Measurements from ENCODE around the gene TPST2. TPM values are rescaled to one million over a fixed set of nuclear protein-coding genes. Genes with fewer than 3 reads are reported as not detected.

TPST2 gene
- total RNA-seq, 1 experiment from 2014 or later, result 50.1 TPM

DNA sequence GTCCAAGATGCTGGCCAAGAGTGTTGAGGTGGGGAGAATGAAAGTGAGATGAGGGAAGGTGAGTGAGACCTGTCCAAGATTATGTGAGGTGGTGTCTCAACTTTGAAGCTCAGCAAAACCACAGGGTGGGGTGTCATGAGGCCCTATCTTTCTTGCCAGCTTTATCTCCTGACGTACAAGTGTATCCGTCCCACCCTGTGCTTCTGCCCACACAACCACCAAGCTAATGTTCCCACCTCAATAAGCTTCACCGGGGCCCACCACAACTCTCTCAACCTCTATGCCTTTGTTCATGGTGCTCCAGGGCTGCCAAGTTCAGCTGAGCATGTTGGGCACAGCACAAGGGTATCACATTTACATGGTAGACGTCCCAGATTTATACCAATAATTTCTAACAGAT is 7.1 kb upstream of the TPST2 start:
- H3K4me1 ChIP-seq (ENCODE audit: insufficient read depth, low read length), result peaks cover 3% of the 10 kb centered on the region; the same call in 1 of the 2 replicates
- no peak overlapping the region for H3K18ac ChIP-seq (ENCODE audit: insufficient read length, low read depth, low read length)
- TF ChIP-seq, protein P1, sequence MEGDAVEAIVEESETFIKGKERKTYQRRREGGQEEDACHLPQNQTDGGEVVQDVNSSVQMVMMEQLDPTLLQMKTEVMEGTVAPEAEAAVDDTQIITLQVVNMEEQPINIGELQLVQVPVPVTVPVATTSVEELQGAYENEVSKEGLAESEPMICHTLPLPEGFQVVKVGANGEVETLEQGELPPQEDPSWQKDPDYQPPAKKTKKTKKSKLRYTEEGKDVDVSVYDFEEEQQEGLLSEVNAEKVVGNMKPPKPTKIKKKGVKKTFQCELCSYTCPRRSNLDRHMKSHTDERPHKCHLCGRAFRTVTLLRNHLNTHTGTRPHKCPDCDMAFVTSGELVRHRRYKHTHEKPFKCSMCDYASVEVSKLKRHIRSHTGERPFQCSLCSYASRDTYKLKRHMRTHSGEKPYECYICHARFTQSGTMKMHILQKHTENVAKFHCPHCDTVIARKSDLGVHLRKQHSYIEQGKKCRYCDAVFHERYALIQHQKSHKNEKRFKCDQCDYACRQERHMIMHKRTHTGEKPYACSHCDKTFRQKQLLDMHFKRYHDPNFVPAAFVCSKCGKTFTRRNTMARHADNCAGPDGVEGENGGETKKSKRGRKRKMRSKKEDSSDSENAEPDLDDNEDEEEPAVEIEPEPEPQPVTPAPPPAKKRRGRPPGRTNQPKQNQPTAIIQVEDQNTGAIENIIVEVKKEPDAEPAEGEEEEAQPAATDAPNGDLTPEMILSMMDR (conservative IDR thresholded peaks at IDR 0.05), result no peak
- no peak overlapping the region for H2BK5ac ChIP-seq (ENCODE audit: insufficient read length, low read length)
- no peak overlapping the region for H3K4me2 ChIP-seq (ENCODE audit: insufficient read depth, insufficient read length, low read length)
- no peaks in the 10 kb centered on the region for H3K79me1 ChIP-seq (ENCODE audit: insufficient read depth, low read depth, low read length, poor library complexity, severe bottlenecking)
- H3K23me2 ChIP-seq (ENCODE audit: insufficient read length, low read depth, low read length, poor library complexity, severe bottlenecking), result no peaks in the 10 kb centered on the region
- H3K27ac ChIP-seq (ENCODE audit: insufficient read length, low read depth, low read length), result no peak overlapping the region
- no peak overlapping the region for H3K9ac ChIP-seq (ENCODE audit: extremely low read depth, insufficient read length, low read length)
- no peak overlapping the region for H3T11ph ChIP-seq (ENCODE audit: low read length)
- no peaks in the 10 kb centered on the region; a peak in 1 of 5 replicates for H3K9me3 Mint-ChIP-seq
- DNase-seq, result no peak
- no peak overlapping the region for H2BK20ac ChIP-seq (ENCODE audit: low read depth, low read length, poor library complexity, severe bottlenecking)
- no peaks in the 10 kb centered on the region for H4K20me1 ChIP-seq (ENCODE audit: control insufficient read depth, insufficient read depth, insufficient read length)
- no peak overlapping the region for H3K23ac ChIP-seq (ENCODE audit: insufficient read length, low read depth, low read length)
- H3K4me3 Mint-ChIP-seq, result no peak overlapping the region
- H2BK12ac ChIP-seq (ENCODE audit: insufficient read length, low read depth, low read length), result no peak overlapping the region
- H3K14ac ChIP-seq (ENCODE audit: insufficient read depth, low read length), result no peak overlapping the region
- no peaks in the 10 kb centered on the region for H3K9me3 ChIP-seq (ENCODE audit: control insufficient read depth, low read depth, low read length)
- H2BK120ac ChIP-seq (ENCODE audit: low read depth, low read length, poor library complexity, severe bottlenecking), result no peak overlapping the region
- WGBS (ENCODE audit: extremely low coverage, insufficient read length, low lambda C conversion rate), result no CpG with 5 or more reads among the region's 4 CpGs
- H2AK5ac ChIP-seq (ENCODE audit: insufficient read length, low read length), result no peak overlapping the region
- no peak overlapping the region for H2BK15ac ChIP-seq (ENCODE audit: low read depth, low read length)
- no peak overlapping the region for H2AFZ ChIP-seq (ENCODE audit: low read length)
- no peak overlapping the region for H3K4ac ChIP-seq (ENCODE audit: low read depth, low read length)
- no peak overlapping the region for H4K8ac ChIP-seq (replicated peaks; ENCODE audit: insufficient read length, low read depth, low read length)
- H3K27me3 Mint-ChIP-seq (ENCODE audit: low read depth), result peaks cover 13% of the 10 kb centered on the region
- peaks cover 18 to 24% of the 10 kb centered on the region in 2 experiments for H3K4me1 Mint-ChIP-seq
- no peak overlapping the region for H3K27ac Mint-ChIP-seq
- no peaks in the 10 kb centered on the region for H3K27me3 ChIP-seq (ENCODE audit: insufficient read depth, low read length)
- no peaks in the 10 kb centered on the region for H3K79me2 ChIP-seq (ENCODE audit: insufficient read depth, low read length)
- H4K91ac ChIP-seq (ENCODE audit: insufficient read length, low read depth, low read length), result no peak overlapping the region
- no peak overlapping the region for H3K56ac ChIP-seq (ENCODE audit: insufficient read length, low read depth, low read length)
- H3K36me3 Mint-ChIP-seq (ENCODE audit: insufficient read depth in 1 of 3, low read depth in 3 of 3), result no peaks in the 10 kb centered on the region
- no peak overlapping the region for H4K5ac ChIP-seq (ENCODE audit: insufficient read length, low read depth, low read length)

All from H9 (cell line).